Measurements from ENCODE around the gene LRRC1.

- TF ChIP-seq JUND (IDR thresholded peaks at IDR 0.05) = no peak
- no peak for TF ChIP-seq CTCF (IDR thresholded peaks at IDR 0.05; ENCODE audit: low read depth, low read length, missing input control)
- no peak for TF ChIP-seq YY1 (IDR thresholded peaks at IDR 0.05)
- TF ChIP-seq MAX (IDR thresholded peaks at IDR 0.05) = no peak
- TF ChIP-seq SP1 (IDR thresholded peaks at IDR 0.05) = no peak
- TF ChIP-seq REST (IDR thresholded peaks at IDR 0.05) = no peak
- no peak for TF ChIP-seq RXRA (IDR thresholded peaks at IDR 0.05)
- no peak for TF ChIP-seq RAD21 (IDR thresholded peaks at IDR 0.05)
- no peak for TF ChIP-seq EGR1 (IDR thresholded peaks at IDR 0.05; ENCODE audit: low read depth in 2 of 2)
- no peak for TF ChIP-seq ZBTB33 (IDR thresholded peaks at IDR 0.05)
Observed at GRCh38 chr6:53962646-53963045, 167.8 kb downstream of the LRRC1 start.

All from liver (tissue), 3 donors.